Activated CD8-positive, alpha-beta memory T cell treated with anti-CD3 and anti-CD28 coated beads, Interleukin-2, amount 50 U/mL, for 24 hours (primary cell): Measurements from ENCODE around the gene GPSM1.

Source experiments
- DNase-seq: peaks from one replicate; pipeline ENCODE4 v3.0.0-alpha.2; 2020; ENCODE audit errors: extremely low read depth

GPSM1 gene

DNA sequence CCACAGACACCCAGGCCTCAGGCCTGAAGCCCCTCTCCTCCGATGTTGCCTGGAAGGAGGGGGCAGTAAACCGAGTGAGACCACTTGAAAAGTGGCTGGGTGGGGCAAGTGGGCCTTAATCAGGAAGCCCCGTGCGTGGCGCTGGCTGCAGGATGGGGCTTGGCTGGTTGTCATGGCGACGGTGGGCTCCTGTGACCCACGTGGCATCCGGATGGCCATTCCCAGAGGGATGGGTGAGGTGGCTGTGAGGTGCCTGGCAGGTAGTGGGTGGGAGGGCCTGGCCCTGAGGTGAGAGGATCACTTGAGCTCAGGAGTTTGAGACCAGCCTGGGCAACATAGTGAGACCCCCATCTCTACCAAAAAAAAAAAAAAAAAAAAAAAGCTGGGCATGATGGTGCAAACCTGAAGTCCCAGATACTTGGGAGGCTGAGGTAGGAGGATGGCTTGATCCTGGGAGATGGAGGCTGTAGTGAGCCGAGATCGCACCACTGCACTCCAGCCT lies 5.2 kb downstream of the GPSM1 start:
- no peak for DNase-seq

DNA sequence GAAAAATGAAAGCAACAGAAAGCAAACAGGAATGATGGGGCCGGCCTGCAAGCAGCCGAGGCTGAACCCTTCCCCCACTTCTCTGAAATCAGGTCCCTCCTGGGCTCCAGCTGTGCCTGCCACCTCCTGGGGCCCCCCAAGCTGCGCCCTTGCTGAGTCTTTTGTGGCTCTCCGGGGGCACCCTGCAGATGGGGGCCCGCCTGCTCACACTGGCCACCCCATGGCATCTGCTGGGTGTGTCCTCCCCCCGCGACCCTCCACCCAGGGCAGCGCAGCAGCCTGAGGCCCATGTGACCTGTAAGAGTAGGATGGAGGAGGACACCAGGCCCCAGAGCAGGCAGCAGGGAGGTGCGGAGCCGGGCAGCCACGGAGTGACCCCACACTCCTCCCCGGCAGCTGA lies 5.7 kb downstream of the GPSM1 start:
- DNase-seq, result no peak

DNA sequence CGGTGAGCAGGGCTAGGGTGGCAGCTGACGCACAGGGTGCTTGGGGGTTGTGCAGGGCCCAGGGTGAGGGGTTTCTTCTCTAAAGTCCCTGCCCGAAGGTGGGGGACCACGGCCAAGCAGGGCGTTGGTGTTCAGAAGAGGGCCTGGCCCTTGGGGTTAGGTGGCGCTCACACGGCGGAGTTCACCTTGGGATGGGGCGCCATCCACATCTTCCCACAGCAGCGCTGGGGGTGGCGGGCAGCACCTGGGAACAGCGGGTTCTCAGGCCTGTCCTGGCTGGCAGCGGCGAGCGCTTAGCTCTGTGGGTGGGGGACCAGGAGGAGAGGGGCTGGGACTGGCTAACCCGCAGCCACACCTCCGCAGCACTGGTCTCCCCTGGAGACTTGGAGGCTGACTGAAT lies 6.1 kb downstream of the GPSM1 start:
- no peak for DNase-seq

DNA sequence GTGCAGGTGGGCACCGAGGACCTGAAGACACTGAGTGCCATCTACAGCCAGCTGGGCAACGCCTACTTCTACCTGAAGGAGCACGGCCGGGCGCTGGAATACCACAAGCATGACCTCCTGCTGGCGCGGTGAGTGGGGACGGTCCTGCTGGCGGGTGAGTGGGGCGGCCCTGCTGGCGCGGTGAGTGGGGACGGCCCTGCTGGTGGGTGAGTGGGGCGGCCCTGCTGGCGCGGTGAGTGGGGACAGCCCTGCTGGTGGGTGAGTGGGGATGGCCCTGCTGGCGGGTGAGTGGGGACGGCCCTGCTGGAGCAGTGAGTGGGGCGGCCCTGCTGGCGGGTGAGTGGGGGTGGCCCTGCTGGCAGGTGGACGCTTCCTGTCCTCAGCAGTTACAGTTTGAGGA lies 7.2 kb downstream of the GPSM1 start:
- no peak for DNase-seq

DNA sequence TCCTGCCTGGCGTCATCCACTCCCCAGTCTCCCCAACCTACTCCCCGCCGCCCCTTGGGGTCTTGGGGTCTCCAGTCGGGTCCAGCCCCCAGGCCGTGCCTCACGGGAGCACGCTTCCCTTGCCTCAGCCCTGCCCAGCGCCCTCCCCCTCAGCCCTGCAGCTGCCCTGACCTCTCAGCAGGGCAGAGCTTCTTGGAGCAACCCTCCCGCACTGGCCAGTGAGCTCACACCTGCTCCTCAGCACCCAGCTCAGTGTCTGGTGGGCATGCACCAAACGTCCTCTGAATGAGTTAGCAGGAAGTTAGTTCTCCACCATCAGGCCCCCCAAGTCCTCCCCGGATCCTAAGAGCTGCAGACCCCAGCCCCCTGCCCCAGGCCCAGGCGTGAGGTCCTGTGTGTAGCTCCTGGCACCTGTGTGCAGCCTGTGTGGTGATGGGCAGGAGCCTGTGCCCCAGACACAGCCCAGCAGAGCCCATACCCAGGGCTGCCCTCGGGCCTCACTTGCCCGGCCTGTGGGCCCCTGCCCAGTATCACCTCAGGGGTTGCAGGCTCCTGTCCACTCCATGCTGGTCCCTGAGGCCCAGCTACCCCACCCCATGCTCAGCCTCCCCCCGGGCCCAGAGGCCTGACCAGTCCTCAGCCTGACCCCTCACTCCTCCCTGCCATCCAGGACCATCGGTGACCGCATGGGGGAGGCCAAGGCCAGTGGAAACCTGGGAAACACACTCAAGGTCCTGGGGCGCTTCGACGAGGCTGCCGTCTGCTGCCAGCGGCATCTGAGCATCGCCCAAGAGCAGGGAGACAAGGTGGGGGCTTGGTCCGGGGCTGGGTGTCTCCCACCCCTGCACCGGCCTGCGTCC lies 8.2 kb downstream of the GPSM1 start:
- DNase-seq, result no peak

DNA sequence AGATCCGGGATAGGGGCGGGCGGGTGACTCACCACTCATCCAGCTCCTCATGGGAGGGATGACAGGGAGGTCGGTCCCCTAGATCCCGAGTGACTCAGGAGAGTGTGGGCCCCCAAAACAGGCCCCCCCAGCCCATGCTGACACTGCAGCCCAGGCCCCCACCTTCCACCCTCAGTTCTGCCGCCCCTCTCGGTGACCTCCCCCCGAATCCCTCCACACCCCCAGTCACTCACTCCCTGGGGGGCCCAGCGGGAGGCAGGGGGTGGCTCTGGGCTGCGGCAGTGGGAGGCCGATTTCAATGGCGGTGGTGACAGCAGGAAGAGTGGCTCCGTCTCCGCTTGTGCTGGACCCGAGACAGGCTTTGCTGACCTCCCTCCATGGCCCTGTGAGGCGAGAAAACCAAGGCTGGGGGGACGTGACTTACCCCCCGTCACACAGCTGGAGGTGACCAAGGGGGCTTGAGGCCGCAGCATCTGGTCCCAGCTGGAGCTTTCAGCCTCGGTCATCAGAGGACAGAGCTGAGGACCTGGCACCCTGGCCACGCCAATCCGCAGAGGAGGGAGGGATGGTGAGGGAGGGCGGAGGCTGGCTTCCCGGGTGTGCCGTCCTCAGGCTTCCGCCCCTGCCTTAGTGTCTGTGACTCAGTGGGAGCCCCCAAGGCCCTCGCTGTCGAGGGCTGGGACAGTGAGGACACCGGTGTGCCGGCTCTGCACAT lies 9.0 kb downstream of the GPSM1 start:
- DNase-seq, result no peak

DNA sequence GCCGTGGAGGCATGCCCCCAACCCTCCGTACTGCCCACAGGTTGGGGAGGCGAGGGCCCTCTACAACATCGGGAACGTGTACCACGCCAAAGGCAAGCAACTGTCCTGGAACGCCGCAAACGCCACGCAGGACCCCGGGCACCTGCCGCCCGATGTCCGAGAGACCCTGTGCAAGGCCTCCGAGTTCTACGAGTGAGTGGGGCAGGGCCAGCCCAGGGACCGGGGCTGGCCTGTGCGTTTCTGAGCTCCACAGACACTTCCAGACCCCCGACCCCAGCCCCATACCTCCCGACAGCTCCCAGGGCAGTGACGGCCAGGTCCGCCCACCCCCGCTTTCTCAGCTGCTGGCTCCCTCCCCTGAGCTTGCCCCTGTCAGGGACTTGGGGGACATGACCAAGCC lies 9.5 kb downstream of the GPSM1 start:
- DNase-seq, result no peak

DNA sequence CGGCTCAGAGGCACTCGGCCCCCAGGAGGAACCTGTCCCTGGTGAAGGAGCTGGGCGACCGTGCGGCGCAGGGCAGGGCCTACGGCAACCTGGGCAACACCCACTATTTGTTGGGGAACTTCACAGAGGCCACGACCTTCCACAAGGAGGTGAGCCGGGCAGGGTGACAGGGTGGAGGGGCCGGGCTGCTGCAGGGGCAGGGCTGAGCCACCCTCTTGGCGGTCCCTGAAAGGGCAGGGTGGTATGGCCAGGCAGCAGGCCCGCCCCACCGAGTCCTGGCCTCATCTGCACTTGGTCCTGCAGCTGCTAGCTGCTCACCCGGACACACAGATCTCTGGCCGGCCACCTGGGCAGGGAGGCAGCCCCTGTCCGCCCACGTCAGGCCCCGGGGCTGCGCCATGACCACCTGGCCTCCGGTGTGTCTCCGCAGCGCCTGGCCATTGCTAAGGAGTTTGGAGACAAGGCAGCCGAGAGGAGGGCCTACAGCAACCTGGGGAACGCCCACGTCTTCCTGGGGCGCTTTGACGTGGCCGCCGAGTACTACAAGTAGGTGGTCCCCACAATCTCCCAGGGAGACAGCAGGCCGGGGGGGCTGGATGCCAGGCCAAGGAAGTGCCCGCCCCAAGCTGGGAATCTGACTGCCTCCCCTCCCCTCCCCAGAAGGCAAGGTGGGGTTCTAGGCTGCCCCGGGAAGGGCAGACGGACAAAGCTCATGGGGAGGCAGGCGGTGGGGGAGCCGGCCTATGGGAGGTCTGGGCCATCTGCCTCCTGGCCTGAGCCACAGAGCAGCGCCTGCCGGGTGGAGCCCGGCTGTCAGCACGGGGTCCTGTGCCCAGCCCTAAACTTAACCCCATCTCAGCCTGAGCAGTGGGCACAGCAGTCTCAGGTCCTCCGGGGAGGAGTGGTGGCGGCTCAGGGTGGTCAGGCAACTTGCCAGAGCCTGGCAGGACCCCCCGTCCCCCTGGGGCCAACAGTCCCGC lies 10.4 kb downstream of the GPSM1 start:
- no peak for DNase-seq

DNA sequence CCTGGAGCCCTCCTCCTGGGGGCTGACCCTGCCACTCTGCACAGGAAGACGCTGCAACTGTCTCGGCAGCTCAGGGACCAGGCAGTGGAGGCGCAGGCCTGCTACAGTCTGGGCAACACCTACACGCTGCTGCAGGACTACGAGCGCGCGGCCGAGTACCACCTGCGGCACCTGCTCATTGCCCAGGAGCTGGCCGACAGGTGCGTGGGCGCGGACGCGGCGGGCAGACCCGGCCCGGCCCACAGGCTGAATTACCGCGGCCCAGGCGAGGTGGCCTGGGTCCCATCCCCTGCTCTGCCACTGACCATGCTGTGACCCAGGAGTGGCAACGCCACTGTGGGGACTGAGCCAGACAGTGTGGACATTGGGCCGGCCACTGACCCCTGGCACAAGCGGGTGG lies 11.2 kb downstream of the GPSM1 start:
- no peak for DNase-seq

DNA sequence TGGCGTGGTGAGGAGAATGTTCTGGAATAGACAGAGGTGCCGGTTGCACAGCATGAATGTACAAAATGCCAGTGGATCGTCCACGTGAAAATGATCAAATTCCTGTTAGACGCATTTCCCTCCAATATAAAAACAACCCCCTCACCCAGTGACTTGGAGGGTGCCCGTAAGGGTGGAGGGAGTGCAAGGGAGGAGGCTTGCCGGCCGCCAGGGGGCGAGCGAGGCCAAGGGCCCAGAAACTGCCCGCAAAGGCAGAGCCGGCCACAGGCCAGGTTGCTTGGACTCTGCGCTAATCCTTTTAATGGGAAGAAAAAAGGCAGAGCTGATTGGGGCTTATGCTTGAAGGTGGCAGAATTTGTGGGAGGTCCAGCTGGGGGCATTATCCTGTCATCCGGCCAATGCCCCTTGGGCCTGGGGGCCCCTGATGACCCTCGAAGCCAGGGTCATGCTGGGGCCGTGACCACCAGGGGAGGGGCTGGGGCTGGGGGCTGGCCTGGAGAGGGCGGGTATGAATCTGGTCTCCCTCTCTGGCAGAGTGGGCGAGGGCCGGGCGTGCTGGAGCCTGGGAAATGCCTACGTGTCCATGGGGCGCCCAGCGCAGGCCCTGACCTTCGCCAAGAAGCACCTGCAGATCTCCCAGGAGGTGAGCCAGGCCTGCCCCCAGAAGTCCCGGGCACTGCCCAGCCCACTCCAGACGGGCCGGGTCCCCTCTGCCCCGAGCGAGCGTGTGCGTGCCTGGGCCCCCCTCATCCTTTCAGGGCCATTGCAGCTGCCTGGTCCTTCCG lies 12.0 kb downstream of the GPSM1 start:
- no peak for DNase-seq

DNA sequence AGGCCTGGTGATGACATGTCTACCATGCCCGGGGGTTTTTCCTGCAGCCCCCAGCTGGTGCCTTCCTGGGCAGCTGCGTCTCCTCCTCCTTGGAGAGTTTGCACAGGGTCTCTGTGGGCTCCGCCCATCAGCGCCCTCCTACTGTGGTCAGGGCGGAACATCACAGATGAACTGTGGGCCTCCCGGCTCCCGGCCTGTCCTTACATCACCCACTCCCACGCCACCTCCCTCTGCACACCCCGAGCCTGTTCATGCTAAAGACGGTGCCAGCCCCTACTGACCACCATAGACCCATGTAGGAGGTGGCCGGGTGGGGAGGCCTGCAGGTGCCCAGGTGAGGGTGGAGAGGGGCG lies 12.6 kb downstream of the GPSM1 start:
- no peak for DNase-seq

DNA sequence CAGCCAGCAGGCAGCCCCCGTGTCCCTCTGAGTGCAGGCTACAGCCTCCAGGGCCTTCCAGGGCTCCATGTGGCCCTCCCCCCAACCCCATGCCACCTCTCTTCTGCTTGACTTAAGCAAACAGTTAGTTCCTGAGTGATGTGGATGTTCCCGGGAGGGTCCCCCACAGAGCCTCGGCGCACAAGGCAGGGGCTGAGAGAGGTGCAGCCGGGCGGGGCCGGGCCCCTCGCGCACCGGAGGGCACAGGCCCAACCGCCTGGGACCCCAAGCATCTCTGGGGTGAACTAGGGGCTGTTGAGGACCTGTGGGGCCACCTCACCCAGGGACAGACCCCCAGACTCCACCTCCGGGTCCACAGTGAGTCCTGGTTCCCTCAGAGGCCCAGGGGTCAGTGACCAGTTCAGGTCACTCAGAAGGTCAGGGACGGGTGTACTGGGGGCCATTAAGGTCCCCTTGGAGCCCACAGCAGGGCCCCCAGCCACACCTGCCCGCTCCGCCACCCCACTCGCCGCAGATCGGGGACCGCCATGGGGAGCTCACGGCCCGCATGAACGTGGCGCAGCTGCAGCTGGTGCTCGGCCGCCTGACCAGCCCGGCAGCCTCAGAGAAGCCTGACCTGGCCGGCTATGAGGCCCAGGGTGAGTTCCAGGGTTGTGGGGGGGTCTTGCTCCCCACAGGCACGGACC lies 13.2 kb downstream of the GPSM1 start:
- DNase-seq, result no peak

DNA sequence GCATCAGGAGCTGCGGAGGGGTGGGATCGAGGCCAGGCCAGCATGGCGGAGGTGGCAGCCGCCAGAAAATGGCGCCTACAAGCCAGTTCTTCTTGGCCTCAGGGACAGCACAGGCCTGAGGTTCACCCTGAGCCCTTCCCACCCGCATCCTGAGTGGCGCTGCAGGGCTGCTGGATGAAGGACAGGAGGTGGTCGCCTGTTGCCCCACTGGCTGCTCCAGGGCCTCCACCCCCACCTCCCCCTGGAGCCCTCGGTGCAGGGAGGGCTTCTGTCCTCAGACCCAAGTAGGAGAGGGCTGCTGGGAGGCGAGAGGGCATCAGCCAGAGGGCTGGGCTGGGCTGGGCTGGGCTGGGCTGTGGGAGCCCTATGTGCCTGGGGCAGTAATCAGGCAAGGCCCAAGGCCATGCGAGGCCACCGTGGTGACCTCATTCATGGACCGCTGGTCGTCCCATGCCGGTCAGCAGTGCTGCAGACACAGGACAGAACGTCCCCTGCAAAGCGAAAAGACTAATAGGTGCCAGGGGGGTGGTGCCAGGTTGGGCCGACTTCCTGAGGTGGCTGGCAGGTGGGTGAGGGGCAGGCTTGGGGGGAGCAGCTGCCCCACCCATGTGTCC lies 13.8 kb downstream of the GPSM1 start:
- no peak for DNase-seq

DNA sequence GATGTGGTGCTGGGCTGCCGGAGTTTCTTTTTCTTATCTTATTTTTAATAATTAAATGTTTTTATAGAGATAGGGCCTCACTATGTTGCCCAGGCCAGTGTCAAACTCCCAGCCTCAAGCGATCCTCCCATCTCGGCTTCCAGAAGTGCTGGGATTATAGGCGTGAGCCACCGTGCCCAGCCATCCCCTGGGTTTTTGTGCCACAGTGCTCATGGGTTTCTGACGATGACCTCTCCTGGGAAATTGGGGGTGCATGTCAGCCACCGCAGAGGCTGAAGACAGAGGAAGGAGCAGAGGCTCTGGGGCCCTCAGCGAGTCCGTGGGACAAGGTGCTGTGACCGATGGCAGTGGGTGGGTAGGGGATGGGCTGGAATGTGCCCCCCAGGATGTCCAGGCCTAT lies 14.4 kb downstream of the GPSM1 start:
- no peak for DNase-seq

DNA sequence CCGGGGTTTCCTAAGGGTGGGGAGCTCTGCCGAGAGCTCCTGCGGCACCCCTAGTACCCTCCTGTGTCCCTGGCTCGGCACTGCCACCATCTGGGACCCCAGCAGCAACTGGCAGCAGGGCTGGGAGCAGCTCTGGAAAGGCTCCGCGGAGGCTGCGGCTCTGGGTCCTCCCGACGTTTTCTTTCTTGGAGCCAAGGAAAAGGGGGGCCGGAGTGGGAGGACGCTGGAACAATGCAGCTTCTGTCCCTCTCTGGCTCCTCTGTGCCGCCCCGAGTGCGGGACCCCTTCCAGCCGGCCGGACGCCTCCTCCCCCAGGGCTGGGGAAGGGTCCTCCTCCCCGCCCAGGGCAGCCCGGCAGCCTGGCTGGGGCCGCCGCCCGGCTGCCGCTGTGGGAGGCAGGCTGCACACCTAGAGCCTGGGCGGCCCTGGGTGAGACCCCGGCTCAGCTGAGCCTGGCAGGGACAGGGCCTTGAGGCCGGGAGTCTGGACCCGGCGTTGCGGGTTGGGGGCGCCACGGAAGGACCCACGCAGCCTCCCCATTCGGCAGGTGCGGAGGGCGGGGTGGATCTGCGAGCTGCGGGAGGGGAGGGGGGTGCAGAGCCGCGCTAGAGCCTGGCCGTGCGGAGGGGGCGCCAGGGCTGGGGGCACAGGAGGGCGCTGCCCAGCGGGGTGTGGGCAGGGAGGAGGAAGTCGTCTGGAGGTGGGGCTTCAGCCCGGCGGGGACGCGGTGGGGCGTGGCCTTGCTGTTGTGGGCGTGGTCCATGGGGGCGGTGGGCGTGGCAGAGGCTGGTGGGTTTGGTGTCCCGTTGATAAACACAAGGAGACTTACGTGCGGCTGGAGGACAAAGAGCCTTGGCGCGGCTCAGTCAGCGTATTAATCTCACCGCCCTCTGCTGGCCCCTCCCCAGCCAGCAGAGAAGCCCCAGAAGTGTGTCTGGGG lies 15.1 kb downstream of the GPSM1 start:
- peak; percentile 44 for DNase-seq

DNA sequence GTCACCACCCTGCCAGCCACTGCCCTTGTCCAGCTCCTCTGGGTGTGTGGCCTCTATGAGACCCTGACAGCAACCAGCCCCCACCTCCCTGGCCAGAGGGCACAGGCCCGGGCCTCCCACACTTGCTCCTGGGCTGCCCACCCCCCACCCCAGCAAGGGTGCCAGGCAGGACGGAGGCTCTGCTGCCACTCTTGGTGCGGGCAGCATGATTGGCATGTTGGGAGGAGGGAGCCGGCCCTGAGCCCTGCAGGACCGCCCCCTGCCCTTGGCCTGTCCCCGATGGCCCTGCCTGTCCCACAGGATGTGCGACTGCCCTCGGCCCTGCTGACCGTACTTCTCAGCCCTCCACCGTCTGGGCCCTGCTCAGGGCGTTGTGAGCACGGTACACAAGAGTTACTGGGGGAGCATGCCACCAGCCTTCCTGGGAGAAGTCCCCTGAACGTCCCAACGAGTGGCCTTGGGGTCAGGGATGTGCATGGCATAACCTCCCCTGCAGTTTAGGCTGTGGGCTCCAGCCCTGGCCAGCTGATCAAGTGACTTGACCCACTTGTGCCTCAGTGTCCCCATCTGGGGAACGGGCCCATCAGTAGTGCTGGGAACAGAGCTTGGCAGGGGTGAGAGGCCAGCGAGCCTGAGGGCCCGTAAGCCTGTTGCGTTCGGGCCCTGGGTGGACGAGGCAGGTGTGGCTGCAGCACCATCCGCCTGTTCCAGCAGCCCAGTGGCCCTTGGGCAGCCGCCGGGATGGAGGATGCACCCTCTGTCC lies 16.0 kb downstream of the GPSM1 start:
- DNase-seq, result no peak

DNA sequence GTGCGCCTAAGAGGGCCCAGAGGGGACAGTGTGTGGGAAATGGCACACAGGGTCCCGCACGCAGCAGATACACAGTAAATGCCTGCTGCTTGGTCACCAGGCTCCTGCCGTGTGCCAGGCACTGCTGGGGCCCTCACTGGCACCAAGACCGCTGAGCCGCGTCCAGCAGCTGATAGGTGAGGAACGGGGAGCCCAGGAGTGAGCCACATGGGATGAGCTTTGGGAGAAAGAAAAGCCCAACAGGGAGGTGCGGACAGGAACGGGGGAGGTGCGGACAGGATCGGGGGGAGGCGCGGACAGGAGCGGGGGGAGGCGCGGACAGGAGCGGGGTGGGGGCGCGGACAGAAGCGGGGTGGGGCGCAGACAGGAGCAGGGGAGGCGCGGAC lies 16.5 kb downstream of the GPSM1 start:
- DNase-seq, result no peak

DNA sequence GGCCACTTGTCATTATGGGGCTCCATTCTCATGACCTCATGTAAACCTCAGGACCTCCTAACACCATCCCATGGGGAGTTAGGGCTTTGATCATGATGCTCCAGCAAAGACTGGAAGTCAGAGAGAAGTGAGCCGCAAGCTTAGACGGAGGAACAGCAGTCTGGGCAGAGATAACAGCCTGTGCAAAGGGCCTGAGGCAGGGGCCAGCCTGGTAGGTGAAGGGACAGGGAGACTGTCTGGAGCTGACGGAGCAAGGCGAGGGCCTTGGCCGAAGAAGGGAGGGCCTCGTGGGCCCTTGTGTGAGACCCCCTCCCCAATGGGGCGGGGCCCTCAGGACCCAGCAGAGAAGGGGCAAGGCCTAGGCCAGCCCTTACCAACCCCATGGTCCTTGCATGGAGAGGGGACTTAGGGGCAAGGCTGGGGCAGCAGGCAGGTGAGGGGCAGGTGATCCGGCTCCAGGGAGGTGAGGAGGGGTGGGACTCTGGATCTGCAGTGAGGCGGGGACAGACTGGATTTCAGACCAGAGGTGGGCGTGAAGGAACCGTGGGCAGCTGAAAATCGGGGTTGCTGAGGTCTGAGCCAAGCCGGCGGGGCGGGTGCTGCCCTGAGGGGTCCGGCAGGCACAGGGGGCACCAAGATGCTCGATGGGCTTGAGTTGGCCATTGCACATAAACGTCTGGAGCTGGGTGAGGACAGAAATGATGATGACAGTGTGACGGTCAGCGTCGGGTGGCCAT lies 17.4 kb downstream of the GPSM1 start:
- DNase-seq, result no peak
